ENCODE measurements around the gene KCNAB2.

The KCNAB2 gene

DNA sequence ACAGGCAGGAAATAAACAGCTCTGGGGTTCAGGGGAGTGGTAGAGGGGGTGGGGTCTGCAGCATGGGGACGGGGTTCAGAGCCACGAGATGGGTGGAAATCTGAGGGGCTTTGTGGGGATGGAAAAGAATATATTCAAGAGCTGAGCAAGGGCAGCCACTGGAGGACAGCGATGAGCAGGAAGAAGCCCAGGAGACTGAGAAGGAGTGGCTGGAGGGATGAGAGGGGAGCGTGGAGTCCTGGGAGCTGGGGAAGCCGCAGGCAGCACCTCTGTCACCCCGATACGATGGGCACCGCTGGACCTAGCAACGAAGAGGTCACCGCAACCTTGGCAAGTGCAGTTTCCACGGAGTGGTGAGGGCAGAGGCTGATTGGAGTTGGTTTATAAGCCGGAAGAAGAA, 10.0 kb upstream of the KCNAB2 start:
- ChIA-PET POLR2A (ENCODE audit: low non-redundant PET) (no interaction called here), CTCF (interaction anchor here (0.6 kb wide), 1 partner anchor 135 kb away, joined by 3 read pairs; no protein-coding TSS in a partner anchor)
- TF ChIP-seq, protein P1, sequence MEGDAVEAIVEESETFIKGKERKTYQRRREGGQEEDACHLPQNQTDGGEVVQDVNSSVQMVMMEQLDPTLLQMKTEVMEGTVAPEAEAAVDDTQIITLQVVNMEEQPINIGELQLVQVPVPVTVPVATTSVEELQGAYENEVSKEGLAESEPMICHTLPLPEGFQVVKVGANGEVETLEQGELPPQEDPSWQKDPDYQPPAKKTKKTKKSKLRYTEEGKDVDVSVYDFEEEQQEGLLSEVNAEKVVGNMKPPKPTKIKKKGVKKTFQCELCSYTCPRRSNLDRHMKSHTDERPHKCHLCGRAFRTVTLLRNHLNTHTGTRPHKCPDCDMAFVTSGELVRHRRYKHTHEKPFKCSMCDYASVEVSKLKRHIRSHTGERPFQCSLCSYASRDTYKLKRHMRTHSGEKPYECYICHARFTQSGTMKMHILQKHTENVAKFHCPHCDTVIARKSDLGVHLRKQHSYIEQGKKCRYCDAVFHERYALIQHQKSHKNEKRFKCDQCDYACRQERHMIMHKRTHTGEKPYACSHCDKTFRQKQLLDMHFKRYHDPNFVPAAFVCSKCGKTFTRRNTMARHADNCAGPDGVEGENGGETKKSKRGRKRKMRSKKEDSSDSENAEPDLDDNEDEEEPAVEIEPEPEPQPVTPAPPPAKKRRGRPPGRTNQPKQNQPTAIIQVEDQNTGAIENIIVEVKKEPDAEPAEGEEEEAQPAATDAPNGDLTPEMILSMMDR (conservative IDR thresholded peaks at IDR 0.05; ENCODE audit: low read depth) = no peak
- H3K27ac ChIP-seq = no peak overlapping the region
- DNase-seq (ENCODE audit: low spot score) = no peak

DNA sequence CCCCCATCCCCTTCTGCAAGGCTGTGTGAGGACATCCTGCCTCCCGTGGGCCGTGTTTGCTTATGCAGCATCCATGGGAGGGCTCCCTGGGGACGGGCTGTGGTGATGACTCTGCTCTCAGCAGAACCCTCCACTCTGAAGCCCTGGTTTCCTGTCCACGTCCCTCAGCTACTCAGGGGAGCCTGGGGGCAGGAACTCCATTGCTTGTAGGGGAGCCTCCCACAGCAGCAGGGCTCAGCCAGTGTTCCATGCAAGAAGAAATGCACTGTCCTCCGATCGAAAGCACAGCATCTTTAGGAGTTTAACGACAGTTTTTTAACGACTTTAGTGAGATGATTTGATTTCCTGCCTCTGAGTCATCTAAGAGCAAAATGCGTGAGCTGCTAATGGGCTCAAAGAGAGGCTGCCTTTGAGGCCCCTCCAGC, 8.3 kb upstream of the KCNAB2 start:
- TF ChIP-seq, protein P1 (conservative IDR thresholded peaks at IDR 0.05; ENCODE audit: low read depth) = no peak
- POLR2A ChIA-PET (ENCODE audit: low non-redundant PET) = no interaction called here
- CTCF ChIA-PET = no interaction called here
- H3K27ac ChIP-seq = no peak overlapping the region; the same call in 1 of the 2 replicates
- DNase-seq (ENCODE audit: low spot score) = no peak

DNA sequence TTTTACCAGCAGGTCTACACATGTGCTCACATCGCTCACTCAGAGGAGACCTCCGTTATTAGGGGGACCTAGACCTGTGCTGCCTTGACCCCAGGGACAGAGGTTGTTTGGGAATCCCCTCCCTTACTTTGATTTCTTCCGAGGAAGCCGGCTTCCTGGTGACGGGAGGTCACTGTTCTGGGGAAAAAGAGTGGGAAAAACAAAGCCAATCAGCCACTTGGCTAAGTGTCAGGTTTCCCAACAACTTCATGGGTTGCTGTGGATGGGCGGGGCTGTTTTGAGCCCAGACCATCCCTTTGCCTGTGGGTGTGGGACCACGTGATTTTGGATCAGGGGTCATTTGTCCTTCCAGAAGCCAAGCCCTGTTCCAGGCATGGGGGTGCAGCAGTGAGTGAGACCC, 7.1 kb upstream of the KCNAB2 start:
- no peak overlapping the region for H3K27ac ChIP-seq
- CTCF ChIA-PET = interaction anchor here (0.6 kb wide), 1 partner anchor 166 kb away, joined by 3 read pairs; no protein-coding TSS in a partner anchor
- DNase-seq (ENCODE audit: low spot score) = no peak
- TF ChIP-seq, protein P1 (conservative IDR thresholded peaks at IDR 0.05; ENCODE audit: low read depth) = no peak
- POLR2A ChIA-PET (ENCODE audit: low non-redundant PET) = no interaction called here

DNA sequence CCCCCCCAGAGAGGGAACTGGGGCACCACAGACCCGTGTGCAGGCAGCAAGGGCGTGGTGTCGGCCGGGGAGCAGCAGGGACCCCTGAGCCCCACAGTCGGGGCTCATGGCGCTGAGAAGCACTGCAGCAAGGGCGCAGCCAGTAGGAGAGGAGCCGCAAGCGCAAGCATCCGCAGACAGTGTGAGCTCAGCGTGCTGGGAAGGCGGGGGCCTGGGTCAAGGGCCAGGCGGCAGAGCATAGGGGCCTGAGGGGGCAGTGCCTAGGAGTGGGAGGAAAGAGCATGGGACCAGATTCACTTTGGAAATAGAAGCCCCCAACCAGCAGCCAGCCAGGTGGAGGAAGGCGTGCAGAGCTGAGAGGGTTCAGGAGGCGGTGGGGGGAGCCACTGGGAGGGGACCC, 6.7 kb upstream of the KCNAB2 start:
- ChIA-PET POLR2A (ENCODE audit: low non-redundant PET) (no interaction called here), CTCF (interaction anchor here (0.6 kb wide), 2 partner anchors 52 to 166 kb away, joined by 3 read pairs; no protein-coding TSS in a partner anchor)
- DNase-seq (ENCODE audit: low spot score) = no peak
- TF ChIP-seq, protein P1 (conservative IDR thresholded peaks at IDR 0.05; ENCODE audit: low read depth) = no peak
- H3K27ac ChIP-seq = no peak overlapping the region

DNA sequence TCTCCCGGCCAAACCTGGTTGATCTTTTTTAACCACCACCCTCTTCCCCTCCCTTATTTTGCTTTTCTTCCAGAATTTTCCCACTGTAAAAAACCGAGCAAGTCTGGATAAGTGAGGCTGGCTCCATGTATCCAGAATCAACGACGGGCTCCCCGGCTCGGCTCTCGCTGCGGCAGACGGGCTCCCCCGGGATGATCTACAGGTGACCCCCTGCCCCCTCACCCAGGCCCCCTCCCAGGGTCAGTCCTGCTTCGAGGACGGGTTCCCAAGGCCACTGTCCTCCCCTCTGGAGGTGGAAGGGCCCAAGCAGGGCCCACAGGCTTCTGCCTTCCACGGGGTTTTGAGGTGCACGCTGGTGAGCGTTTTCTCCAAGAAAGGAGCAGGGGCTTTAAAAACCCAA, 5.2 kb upstream of the KCNAB2 start:
- no peak overlapping the region for H3K27ac ChIP-seq
- TF ChIP-seq, protein P1 (conservative IDR thresholded peaks at IDR 0.05; ENCODE audit: low read depth) = no peak
- ChIA-PET POLR2A (ENCODE audit: low non-redundant PET) (no interaction called here), CTCF (interaction anchor here (0.5 to 0.9 kb wide), 2 partner anchors 88 to 1529 kb away, joined by 3 read pairs; no protein-coding TSS in a partner anchor)
- no peak for DNase-seq (ENCODE audit: low spot score)

DNA sequence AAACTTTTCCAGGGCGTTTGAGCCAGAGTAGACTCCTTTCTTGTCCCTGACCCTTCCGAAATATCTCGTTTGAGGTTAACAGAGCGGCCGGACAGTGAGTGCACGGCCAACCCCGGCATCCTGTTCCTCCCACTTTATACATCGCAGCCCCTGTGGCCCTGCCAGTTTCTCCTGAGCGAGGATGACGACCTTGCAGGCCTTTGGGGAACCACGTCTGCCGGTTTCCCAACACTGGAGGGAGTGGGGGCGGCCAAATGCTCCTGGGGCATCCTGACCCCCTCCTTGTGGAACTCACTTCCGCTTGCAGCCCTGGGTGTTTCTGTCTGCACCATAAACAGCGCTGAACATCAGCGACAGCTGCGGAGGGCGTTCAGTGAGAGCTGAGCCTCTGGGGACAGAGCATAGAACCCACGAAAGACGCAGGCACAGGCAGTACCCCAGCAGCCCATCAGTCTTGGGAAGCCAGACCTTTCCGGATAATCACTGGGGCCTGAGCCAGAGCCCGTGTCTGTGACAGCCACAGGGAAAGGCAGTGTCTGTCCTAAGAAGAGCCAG, 4.8 kb upstream of the KCNAB2 start:
- TF ChIP-seq, protein P1 (conservative IDR thresholded peaks at IDR 0.05; ENCODE audit: low read depth) = no peak
- no peak for DNase-seq (ENCODE audit: low spot score)
- no peak overlapping the region for H3K27ac ChIP-seq
- ChIA-PET POLR2A (ENCODE audit: low non-redundant PET) (no interaction called here), CTCF (interaction anchor here (0.9 kb wide), 1 partner anchor 88 kb away, joined by 3 read pairs; no protein-coding TSS in a partner anchor)
